Right lobe of liver (tissue), 4 donors: Measurements from ENCODE around the gene OSCP1.

ENCODE experiments used
- CTCF ChIP-seq, 4 donors: fragments of 200-600 bp in 3 of 4; fragments of 450-650 bp in 1 of 4; IDR thresholded peaks; one replicate each; pipeline versions ENCODE4 v1.5.1 to v1.8.0; 2016 to 2022; ENCODE audit warnings: antibody characterized with exemption in 4 of 4, mild to moderate bottlenecking in 2 of 4
- POLR2A ChIP-seq: fragments of 450-650 bp; IDR thresholded peaks from one replicate; pipeline ENCODE4 v1.6.1; 2017; ENCODE audit warnings: antibody characterized with exemption, mild to moderate bottlenecking
- donor health status: DM: no; HTN: no; CAD: no.
- donor health status: DM: no; HTN: no; CAD: no.
- donor health status: DM: no; HTN: yes; CAD: no.

GRCh38 chr1:36415661-36416326 is 34.5 kb downstream of the OSCP1 start:
- TF ChIP-seq CTCF (IDR thresholded peaks at IDR 0.05) = no peak
- no peak for TF ChIP-seq POLR2A
